A549 (cell line): ENCODE results near the gene DTWD1.

Source experiments
- MAZ ChIP-seq: fragments of 150-350 bp; IDR thresholded peaks from 2 replicates; pipeline ENCODE4 v1.6.1; 2014; ENCODE audit warnings: antibody characterized with exemption, low read depth, low read length, borderline replicate concordance
- PHF8 ChIP-seq: fragments of 200-600 bp; sonication (generic); IDR thresholded peaks from 2 replicates; pipeline ENCODE4 v1.6.1; 2016; ENCODE audit warnings: low read depth, mild to moderate bottlenecking, antibody characterized with exemption, moderate library complexity, borderline replicate concordance
- POLR2A ChIP-seq: IDR thresholded peaks from 2 replicates; pipeline ENCODE4 v1.6.1; 2012; ENCODE audit warnings: mild to moderate bottlenecking, low read length
- RCOR1 ChIP-seq: fragments of 150-350 bp; IDR thresholded peaks from 2 replicates; pipeline ENCODE4 v1.6.1; 2014; ENCODE audit warnings: antibody characterized with exemption, low read length, low read depth
- SMC3 ChIP-seq: fragments of >200 bp; sonication (Bioruptor Twin); formaldehyde crosslinking; IDR thresholded peaks from 3 replicates; pipeline ENCODE4 v1.6.1; 2018; ENCODE audit warnings: inconsistent platforms
- TF ChIP-seq, protein P1 (sequence below): fragments of >200 bp; sonication (Bioruptor Twin); formaldehyde crosslinking; IDR thresholded peaks from 3 replicates; pipeline ENCODE4 v1.5.1; 2016

- no peak for TF ChIP-seq SMC3
- TF ChIP-seq, protein P1, sequence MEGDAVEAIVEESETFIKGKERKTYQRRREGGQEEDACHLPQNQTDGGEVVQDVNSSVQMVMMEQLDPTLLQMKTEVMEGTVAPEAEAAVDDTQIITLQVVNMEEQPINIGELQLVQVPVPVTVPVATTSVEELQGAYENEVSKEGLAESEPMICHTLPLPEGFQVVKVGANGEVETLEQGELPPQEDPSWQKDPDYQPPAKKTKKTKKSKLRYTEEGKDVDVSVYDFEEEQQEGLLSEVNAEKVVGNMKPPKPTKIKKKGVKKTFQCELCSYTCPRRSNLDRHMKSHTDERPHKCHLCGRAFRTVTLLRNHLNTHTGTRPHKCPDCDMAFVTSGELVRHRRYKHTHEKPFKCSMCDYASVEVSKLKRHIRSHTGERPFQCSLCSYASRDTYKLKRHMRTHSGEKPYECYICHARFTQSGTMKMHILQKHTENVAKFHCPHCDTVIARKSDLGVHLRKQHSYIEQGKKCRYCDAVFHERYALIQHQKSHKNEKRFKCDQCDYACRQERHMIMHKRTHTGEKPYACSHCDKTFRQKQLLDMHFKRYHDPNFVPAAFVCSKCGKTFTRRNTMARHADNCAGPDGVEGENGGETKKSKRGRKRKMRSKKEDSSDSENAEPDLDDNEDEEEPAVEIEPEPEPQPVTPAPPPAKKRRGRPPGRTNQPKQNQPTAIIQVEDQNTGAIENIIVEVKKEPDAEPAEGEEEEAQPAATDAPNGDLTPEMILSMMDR: no peak
- TF ChIP-seq PHF8: no peak
- no peak for TF ChIP-seq MAZ
- TF ChIP-seq POLR2A: no peak
- no peak for TF ChIP-seq RCOR1
Measured at GRCh38 chr15:49610157-49610918, 10.5 kb upstream of the DTWD1 start.
